Upper lobe of left lung (tissue), 6 donors: ENCODE measurements around the gene TSPAN32. TPM values are rescaled to one million over a fixed set of nuclear protein-coding genes. Genes with fewer than 3 reads are reported as not detected.

Experiments
- ATAC-seq, 2 donors: fragments of 200-7000 bp; cut with Tn5 transposase; one replicate each; pipeline ENCODE4 v1.9.1; 2022; ENCODE audit warnings: mild to moderate bottlenecking in 2 of 2, moderate library complexity in 2 of 2; ENCODE audit not compliant: low FRiP score in 2 of 2
- DNase-seq, 2 donors: peaks; one replicate each; pipeline ENCODE4 v3.0.0-alpha.2; 2019 to 2020
- H3K27ac ChIP-seq, 4 donors: fragments of 200-600 bp; sonication (generic); one replicate each; pipeline ENCODE4 v1.5.1; 2016 to 2019
- H3K27me3 ChIP-seq, 4 donors: fragments of 200-600 bp; sonication (generic); one replicate each; pipeline ENCODE4 v1.5.1; 2017 to 2019
- H3K36me3 ChIP-seq, 4 donors: fragments of 200-600 bp; sonication (generic); one replicate each; pipeline ENCODE4 v1.5.1; 2016 to 2019
- H3K4me1 ChIP-seq, 4 donors: fragments of 200-600 bp; sonication (generic); one replicate each; pipeline ENCODE4 v1.5.1; 2018 to 2019
- H3K4me3 ChIP-seq, 4 donors: fragments of 200-600 bp; sonication (generic); one replicate each; pipeline ENCODE4 v1.5.1; 2017 to 2019; ENCODE audit warnings: mild to moderate bottlenecking in 2 of 4, moderate library complexity in 1 of 4
- H3K9me3 ChIP-seq, 4 donors: fragments of 200-600 bp; sonication (generic); one replicate each; pipeline ENCODE4 v1.5.1; 2018 to 2019
- EP300 ChIP-seq, 4 donors: sonication (generic); formaldehyde crosslinking; IDR thresholded peaks; one replicate each; pipeline ENCODE4 v1.5.1; 2017; ENCODE audit warnings: antibody characterized with exemption in 4 of 4, control low read depth in 2 of 4
- POLR2A ChIP-seq, 4 donors: fragments of 450-650 bp; IDR thresholded peaks; one replicate each; pipeline ENCODE4 v1.5.1; 2016 to 2017; ENCODE audit warnings: antibody characterized with exemption in 4 of 4, mild to moderate bottlenecking in 2 of 4
- POLR2AphosphoS5 ChIP-seq, 2 donors: sonication (generic); formaldehyde crosslinking; IDR thresholded peaks; one replicate each; pipeline ENCODE4 v1.5.1; 2017; ENCODE audit warnings: antibody characterized with exemption in 2 of 2
- WGBS, 2 donors: methylation state at CpG; one replicate each; pipeline ENCODE4 v1.1.5; 2017 to 2018; 5-methylcytosine and 5-hydroxymethylcytosine counted together
- total RNA-seq, 6 donors: library from RNA; depleted of rRNA in 4 of 6; stranded (reverse); fragments of >200 nt in 4 of 6; gene quantifications; one replicate each; pipeline versions ENCODE4 v1.1.0 to v1.2.1, GENCODE V29; 2016 to 2021
- TF ChIP-seq, protein P1 (sequence below), 6 experiments: fragments of 450-650 bp in 4 of 6; fragments of 200-600 bp in 2 of 6; sonication (generic) in 2 of 6; IDR thresholded peaks; one replicate each; pipeline ENCODE4 v1.5.1; 2016 to 2019; ENCODE audit warnings: antibody characterized with exemption in 6 of 6
- donor health status: DM: no; HTN: no; CAD: no; lungs with moderate emphysema.
- donor health status: DM: no; HTN: yes; CAD: no; lungs with severe emphysema.

The TSPAN32 gene
- total RNA-seq, 6 donors from 2014 or later, result 3.1 to 16.4 (median 6.8) TPM

DNA sequence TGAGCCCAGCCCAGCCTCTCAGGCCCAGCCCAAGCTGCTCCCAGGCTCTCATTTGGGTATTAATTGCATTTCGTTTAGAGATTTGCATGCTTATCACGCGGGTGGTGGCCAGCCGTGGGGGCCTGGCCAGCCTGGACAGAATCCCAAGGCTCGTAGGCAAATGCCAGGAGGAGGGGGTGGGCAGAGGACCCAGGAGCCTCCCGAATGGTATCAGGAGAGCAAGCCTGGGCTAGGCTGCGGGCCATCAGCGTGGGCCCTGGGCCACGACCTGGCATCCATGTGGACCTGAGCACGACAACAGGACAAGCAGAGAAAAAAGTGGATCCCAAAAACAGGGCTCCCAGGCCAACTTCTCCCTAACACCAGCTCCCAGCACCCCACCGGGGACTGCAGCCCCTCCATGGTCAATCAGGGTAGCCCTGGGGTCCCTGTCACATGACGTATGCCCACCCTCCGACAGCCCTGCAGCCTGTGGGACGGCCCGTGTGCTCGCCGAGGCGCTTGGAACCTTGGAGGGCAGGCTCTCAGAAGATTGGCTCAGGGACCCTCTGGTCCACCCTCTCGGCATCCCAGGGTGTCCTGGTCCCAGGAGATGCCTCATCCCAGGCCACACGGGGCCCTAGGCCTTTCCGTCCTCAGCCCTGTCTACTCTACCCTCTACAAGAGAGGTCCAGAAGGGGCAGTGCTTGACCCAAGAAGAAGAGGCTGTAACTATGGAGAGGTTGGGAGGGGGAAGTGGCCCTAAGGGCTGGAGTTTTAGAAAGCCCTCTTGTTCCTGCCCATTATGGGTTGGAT is 40.2 kb upstream of the TSPAN32 start:
- Histone ChIP-seq H3K9me3 (no peaks in the 10 kb centered on the region), H3K4me3 (no peak overlapping the region), H3K27ac (no peak overlapping the region), H3K4me1 (peaks cover 3 to 16% (median 4%) of the 10 kb centered on the region in 4 donors), H3K36me3 (no peaks in the 10 kb centered on the region), H3K27me3 (no peaks in the 10 kb centered on the region)
- DNase-seq (peak in 1 of 2 donors; percentile 61), ATAC-seq (no peak)
- TF ChIP-seq EP300 (IDR thresholded peaks at IDR 0.05) (no peak), POLR2AphosphoS5 (IDR thresholded peaks at IDR 0.05) (no peak), POLR2A (IDR thresholded peaks at IDR 0.05) (no peak)
- TF ChIP-seq, protein P1, sequence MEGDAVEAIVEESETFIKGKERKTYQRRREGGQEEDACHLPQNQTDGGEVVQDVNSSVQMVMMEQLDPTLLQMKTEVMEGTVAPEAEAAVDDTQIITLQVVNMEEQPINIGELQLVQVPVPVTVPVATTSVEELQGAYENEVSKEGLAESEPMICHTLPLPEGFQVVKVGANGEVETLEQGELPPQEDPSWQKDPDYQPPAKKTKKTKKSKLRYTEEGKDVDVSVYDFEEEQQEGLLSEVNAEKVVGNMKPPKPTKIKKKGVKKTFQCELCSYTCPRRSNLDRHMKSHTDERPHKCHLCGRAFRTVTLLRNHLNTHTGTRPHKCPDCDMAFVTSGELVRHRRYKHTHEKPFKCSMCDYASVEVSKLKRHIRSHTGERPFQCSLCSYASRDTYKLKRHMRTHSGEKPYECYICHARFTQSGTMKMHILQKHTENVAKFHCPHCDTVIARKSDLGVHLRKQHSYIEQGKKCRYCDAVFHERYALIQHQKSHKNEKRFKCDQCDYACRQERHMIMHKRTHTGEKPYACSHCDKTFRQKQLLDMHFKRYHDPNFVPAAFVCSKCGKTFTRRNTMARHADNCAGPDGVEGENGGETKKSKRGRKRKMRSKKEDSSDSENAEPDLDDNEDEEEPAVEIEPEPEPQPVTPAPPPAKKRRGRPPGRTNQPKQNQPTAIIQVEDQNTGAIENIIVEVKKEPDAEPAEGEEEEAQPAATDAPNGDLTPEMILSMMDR (IDR thresholded peaks at IDR 0.05), result no peak
- 88 to 93% methylated on average over 21 of the region's 21 CpGs for WGBS, 2 donors

- H3K4me1 ChIP-seq, result peaks cover 3 to 16% (median 4%) of the 10 kb centered on the region in 4 donors
- TF ChIP-seq, protein P1 (IDR thresholded peaks at IDR 0.05), result no peak
- TF ChIP-seq POLR2AphosphoS5 (IDR thresholded peaks at IDR 0.05) (no peak), EP300 (IDR thresholded peaks at IDR 0.05) (no peak), POLR2A (IDR thresholded peaks at IDR 0.05) (no peak)
- H3K36me3 ChIP-seq, result no peaks in the 10 kb centered on the region
- H3K9me3 ChIP-seq, result no peaks in the 10 kb centered on the region
- no peak overlapping the region for H3K4me3 ChIP-seq
- H3K27ac ChIP-seq, result no peak overlapping the region
- no peaks in the 10 kb centered on the region for H3K27me3 ChIP-seq
- 93 to 94% methylated on average over 9 to 18 of the region's 18 CpGs for WGBS, 2 donors
- DNase-seq (peak in 1 of 2 donors; percentile 43), ATAC-seq (no peak)
Measured at GRCh38 chr11:2262301-2263070, 39.3 kb upstream of the TSPAN32 start.

DNA sequence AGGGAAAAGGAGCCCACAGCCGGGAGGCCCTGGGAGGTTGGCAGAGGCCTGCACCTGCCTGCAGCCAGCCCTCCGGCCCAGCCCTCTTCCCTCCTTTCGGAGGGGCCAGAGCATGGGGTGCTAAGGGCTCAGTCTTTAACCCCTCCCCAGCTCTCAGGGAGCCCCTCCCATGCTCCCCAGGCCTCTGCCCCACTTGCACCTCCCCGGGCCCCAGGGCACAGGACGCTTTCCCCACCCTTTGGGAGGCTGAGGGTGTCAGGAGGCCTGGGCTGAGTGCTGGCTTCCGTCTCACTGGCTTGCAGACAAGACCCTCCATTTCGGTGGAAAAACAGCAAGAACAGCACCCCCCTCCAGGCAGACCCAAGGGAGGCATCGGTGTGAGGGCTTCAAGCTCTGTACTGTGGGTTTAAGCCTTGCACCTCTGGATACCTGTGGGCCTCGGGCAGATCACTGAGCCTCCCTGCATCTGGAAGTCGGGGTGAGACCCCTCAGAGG is 38.7 kb upstream of the TSPAN32 start:
- H3K27me3 ChIP-seq, result no peaks in the 10 kb centered on the region
- peak in 1 of 2 donors; percentile 31 for DNase-seq
- no peak for ATAC-seq
- no peaks in the 10 kb centered on the region for H3K9me3 ChIP-seq
- no peak for TF ChIP-seq POLR2AphosphoS5 (IDR thresholded peaks at IDR 0.05)
- TF ChIP-seq, protein P1 (IDR thresholded peaks at IDR 0.05), result no peak
- TF ChIP-seq EP300 (IDR thresholded peaks at IDR 0.05), result no peak
- no peak for TF ChIP-seq POLR2A (IDR thresholded peaks at IDR 0.05)
- peaks cover 3 to 16% (median 4%) of the 10 kb centered on the region in 4 donors for H3K4me1 ChIP-seq
- H3K4me3 ChIP-seq, result no peak overlapping the region
- 79 to 88% methylated on average over 4 to 9 of the region's 10 CpGs for WGBS, 2 donors
- H3K27ac ChIP-seq, result no peak overlapping the region
- no peaks in the 10 kb centered on the region for H3K36me3 ChIP-seq

DNA sequence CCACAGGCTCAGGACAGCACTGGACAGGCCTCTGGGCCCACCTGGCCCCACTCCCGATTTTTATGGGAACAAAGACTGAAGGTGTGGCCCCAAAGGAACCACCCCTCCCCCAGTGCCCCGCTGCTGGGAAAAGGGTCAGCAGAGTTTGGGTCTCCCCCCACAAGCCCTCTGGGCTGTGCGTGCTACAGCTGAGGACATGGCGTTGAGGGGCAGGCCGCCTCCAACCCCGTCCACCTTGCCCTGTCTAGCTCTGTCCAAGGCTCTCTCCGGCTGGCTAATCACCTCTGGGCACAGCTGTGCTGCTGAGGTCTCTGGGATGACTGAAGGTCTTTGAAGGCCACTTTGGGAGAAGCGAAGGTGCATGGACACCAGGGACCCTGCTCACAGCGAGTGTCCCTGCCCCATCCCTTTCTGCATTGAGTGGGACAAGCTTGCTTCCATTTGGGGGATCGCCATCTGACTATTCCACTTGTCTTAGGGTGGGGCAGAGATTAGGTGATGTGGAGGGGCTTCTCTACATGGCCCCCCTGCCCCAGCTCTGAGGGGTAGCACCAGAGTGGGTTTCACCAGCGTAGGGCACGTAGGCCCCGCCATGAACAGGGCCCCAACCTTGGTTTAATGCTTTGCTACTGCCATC is 38.0 kb upstream of the TSPAN32 start:
- ATAC-seq (no peak), DNase-seq (no peak)
- H3K27ac ChIP-seq, result no peak overlapping the region
- 97 to 99% methylated on average over 6 to 12 of the region's 13 CpGs for WGBS, 2 donors
- H3K4me1 ChIP-seq, result peaks cover 7 to 23% (median 9%) of the 10 kb centered on the region in 4 donors
- H3K9me3 ChIP-seq, result no peaks in the 10 kb centered on the region
- TF ChIP-seq, protein P1 (IDR thresholded peaks at IDR 0.05), result no peak
- TF ChIP-seq POLR2AphosphoS5 (IDR thresholded peaks at IDR 0.05), result no peak
- TF ChIP-seq EP300 (IDR thresholded peaks at IDR 0.05), result no peak
- no peak for TF ChIP-seq POLR2A (IDR thresholded peaks at IDR 0.05)
- H3K36me3 ChIP-seq, result no peaks in the 10 kb centered on the region
- H3K27me3 ChIP-seq, result no peaks in the 10 kb centered on the region
- H3K4me3 ChIP-seq, result no peak overlapping the region
